K562 (cell line): ENCODE measurements around the gene HSDL1. TPM values are rescaled to one million over a fixed set of nuclear protein-coding genes. Genes with fewer than 3 reads are reported as not detected.

Experiments used
- CHD7 ChIP-seq: fragments of 200-600 bp; sonication (generic); IDR thresholded peaks from one replicate; pipeline ENCODE4 v1.6.1; 2012; ENCODE audit warnings: mild to moderate bottlenecking, low read depth, low read length, inconsistent platforms
- polyA plus RNA-seq, 8 experiments: library from polyadenylated mRNA; depleted of rRNA in 4 of 8; stranded (reverse) in 5 of 8; unstranded in 3 of 8; fragments of >200 nt; fragmentation: Nextera tagmentation in 2 of 8; fragmentation: Illumina TruSeq in 1 of 8; extraction: Ambion mirVana in 2 of 8; extraction: Trizol in 1 of 8; gene quantifications; 2 replicates each; pipeline versions ENCODE4 v1.2.1 to v1.2.3, GENCODE V29; 2011 to 2014; ENCODE audit warnings: inconsistent platforms in 1 of 8, missing spikeins in 1 of 8
- total RNA-seq, 7 experiments: library from RNA; depleted of rRNA in 6 of 7; stranded (reverse); fragments of >200 nt in 6 of 7; fragmentation: Illumina TruSeq in 2 of 7; extraction: Trizol in 2 of 7; gene quantifications; 2 replicates each; pipeline versions ENCODE4 v1.2.1 to v1.2.3, GENCODE V29; 2011 to 2021; ENCODE audit warnings: low replicate concordance in 1 of 7

Gene HSDL1
- total and polyA plus RNA-seq, 9 of the 15 experiments (the other 6 are each of a cell fraction or from before 2014, with no cell fraction given) = 14.8 to 41.2 (median 27.7) TPM

- no peak for TF ChIP-seq CHD7
- TF ChIP-seq, all 486 proteins: peak for 0
Measured at GRCh38 chr16:84087001-84087400, 58.0 kb downstream of the HSDL1 start (continued).
